Smooth muscle cell (in vitro differentiated cells): ENCODE data around the gene SEC14L1. TPM values are rescaled to one million over a fixed set of nuclear protein-coding genes. Genes with fewer than 3 reads are reported as not detected.

ENCODE experiments used
- DNase-seq: peaks from one replicate; lab custom pipeline; 2025; ENCODE audit not compliant: unreplicated experiment; lab: John Stamatoyannopoulos, UW
- H2AFZ ChIP-seq: fragments of 200-600 bp; sonication (generic); 2 replicates; pipeline ENCODE4 v1.6.0; 2016; ENCODE audit warnings: antibody characterized with exemption, low read depth, mild to moderate bottlenecking
- H3F3A ChIP-seq: fragments of 200-600 bp; sonication (generic); 2 replicates; pipeline ENCODE4 v1.6.0; 2017; ENCODE audit warnings: antibody characterized with exemption, low read depth
- H3K27ac ChIP-seq: fragments of 200-600 bp; sonication (generic); 2 replicates; pipeline ENCODE4 v1.5.1; 2016; ENCODE audit warnings: low read depth, mild to moderate bottlenecking
- H3K27me3 ChIP-seq: fragments of 200-600 bp; sonication (generic); 2 replicates; pipeline ENCODE4 v1.6.1; 2016; ENCODE audit warnings: low read depth, mild to moderate bottlenecking
- H3K36me3 ChIP-seq: fragments of 200-600 bp; sonication (generic); 2 replicates; pipeline ENCODE4 v1.5.1; 2016; ENCODE audit warnings: low read depth
- H3K4me1 ChIP-seq: fragments of 200-600 bp; sonication (generic); 2 replicates; pipeline ENCODE4 v1.5.1; 2016; ENCODE audit warnings: low read depth
- H3K4me2 ChIP-seq: fragments of 200-600 bp; sonication (generic); 2 replicates; pipeline ENCODE4 v1.6.0; 2016; ENCODE audit warnings: mild to moderate bottlenecking
- H3K4me3 ChIP-seq: fragments of 200-600 bp; sonication (generic); 2 replicates; pipeline ENCODE4 v1.5.1; 2016; ENCODE audit warnings: mild to moderate bottlenecking
- H3K79me2 ChIP-seq: fragments of 200-600 bp; sonication (generic); 2 replicates; pipeline ENCODE4 v1.6.0; 2016; ENCODE audit warnings: low read depth, mild to moderate bottlenecking
- H3K9ac ChIP-seq: fragments of 200-600 bp; sonication (generic); 2 replicates; pipeline ENCODE4 v1.6.0; 2016; ENCODE audit warnings: low read depth
- H3K9me3 ChIP-seq: fragments of 200-600 bp; sonication (generic); replicated peaks from 2 replicates; pipeline ENCODE4 v1.5.1; 2016; ENCODE audit warnings: low read depth
- H4K20me1 ChIP-seq: fragments of 200-600 bp; sonication (generic); 2 replicates; pipeline ENCODE4 v1.6.0; 2016; ENCODE audit warnings: low read depth
- CTCF ChIP-seq: fragments of 200-600 bp; sonication (generic); IDR thresholded peaks from 2 replicates; pipeline ENCODE4 v1.5.1; 2017; ENCODE audit warnings: borderline replicate concordance, mild to moderate bottlenecking, antibody characterized with exemption; ENCODE audit not compliant: insufficient read depth, poor library complexity, severe bottlenecking
- WGBS: methylation state at CpG from one replicate; pipeline ENCODE4 v1.1.7; 2016; ENCODE audit warnings: low lambda C conversion rate; 5-methylcytosine and 5-hydroxymethylcytosine counted together
- polyA plus RNA-seq: library from polyadenylated mRNA; unstranded; fragments of >200 nt; fragmentation: Nextera tagmentation; extraction: Ambion mirVana; gene quantifications from 2 replicates; pipeline ENCODE4 v1.2.1, GENCODE V29; 2016
- total RNA-seq: library from RNA; depleted of rRNA; stranded (reverse); fragments of >200 nt; gene quantifications from 2 replicates; pipeline ENCODE4 v1.2.3, GENCODE V29; 2014

The SEC14L1 gene
- total and polyA plus RNA-seq, 2 experiments from 2014 or later, result 25.1 to 25.8 TPM

GRCh38 chr17:77235370-77235941, 94.7 kb downstream of the SEC14L1 start:
- DNase-seq, result no peak
- H3K4me2 ChIP-seq, result peak overlapping the region; percentile 37

GRCh38 chr17:77237232-77238008, 96.7 kb downstream of the SEC14L1 start:
- Histone ChIP-seq H3F3A (no peaks in the 10 kb centered on the region), H3K36me3 (no peaks in the 10 kb centered on the region), H3K4me1 (no peaks in the 10 kb centered on the region), H3K79me2 (no peaks in the 10 kb centered on the region), H3K27ac (no peak overlapping the region), H3K9ac (no peak overlapping the region), H3K4me2 (no peak overlapping the region), H3K9me3 (no peaks in the 10 kb centered on the region), H2AFZ (no peak overlapping the region), H3K27me3 (no peaks in the 10 kb centered on the region), H4K20me1 (no peaks in the 10 kb centered on the region), H3K4me3 (no peak overlapping the region)
- no peak for TF ChIP-seq CTCF
- DNase-seq, result no peak
- WGBS, result 94% methylated on average over 13 of the region's 13 CpGs

More at GRCh38 chr17:77235370-77235941, 94.7 kb downstream of the SEC14L1 start:
- no peak for TF ChIP-seq CTCF
- no peaks in the 10 kb centered on the region for H3K79me2 ChIP-seq
- no peaks in the 10 kb centered on the region for H3F3A ChIP-seq
- no peaks in the 10 kb centered on the region for H4K20me1 ChIP-seq
- H3K4me1 ChIP-seq, result no peaks in the 10 kb centered on the region
- 58% methylated on average over 15 of the region's 15 CpGs for WGBS
- H3K9me3 ChIP-seq, result no peaks in the 10 kb centered on the region
- H3K36me3 ChIP-seq, result no peaks in the 10 kb centered on the region
- H3K27ac ChIP-seq, result peak overlapping the region; percentile 58
- no peak overlapping the region for H3K9ac ChIP-seq
- no peaks in the 10 kb centered on the region for H3K27me3 ChIP-seq
- H2AFZ ChIP-seq, result no peak overlapping the region
- H3K4me3 ChIP-seq, result peak overlapping the region; percentile 1

- no peaks in the 10 kb centered on the region for H3K79me2 ChIP-seq
- no peak for TF ChIP-seq CTCF
- no peaks in the 10 kb centered on the region for H3K4me1 ChIP-seq
- no peaks in the 10 kb centered on the region for H3K36me3 ChIP-seq
- H3K27me3 ChIP-seq, result no peaks in the 10 kb centered on the region
- no peaks in the 10 kb centered on the region for H3K9me3 ChIP-seq
- 95% methylated on average over 15 of the region's 15 CpGs for WGBS
- no peak overlapping the region for H2AFZ ChIP-seq
- H4K20me1 ChIP-seq, result no peaks in the 10 kb centered on the region
- no peak overlapping the region for H3K4me2 ChIP-seq
- H3K9ac ChIP-seq, result no peak overlapping the region
- no peak for DNase-seq
- no peak overlapping the region for H3K27ac ChIP-seq
- no peaks in the 10 kb centered on the region for H3F3A ChIP-seq
- no peak overlapping the region for H3K4me3 ChIP-seq
Measured at GRCh38 chr17:77240976-77241375, 100.2 kb downstream of the SEC14L1 start.
